HG03066 (cell line): Measurements from ENCODE around the gene BAZ1B.
"Not testable (repeated sequence)": the region's sequence is repeated elsewhere in the genome, so short reads cannot be mapped to it uniquely, and the experiment has no call there.

Experiments
- ATAC-seq: cut with Tn5 transposase; IDR thresholded peaks from one replicate; pipeline ENCODE4 v1.9.1; 2021; ENCODE audit warnings: low read depth; ENCODE audit not compliant: unreplicated experiment

The BAZ1B gene, protein sequence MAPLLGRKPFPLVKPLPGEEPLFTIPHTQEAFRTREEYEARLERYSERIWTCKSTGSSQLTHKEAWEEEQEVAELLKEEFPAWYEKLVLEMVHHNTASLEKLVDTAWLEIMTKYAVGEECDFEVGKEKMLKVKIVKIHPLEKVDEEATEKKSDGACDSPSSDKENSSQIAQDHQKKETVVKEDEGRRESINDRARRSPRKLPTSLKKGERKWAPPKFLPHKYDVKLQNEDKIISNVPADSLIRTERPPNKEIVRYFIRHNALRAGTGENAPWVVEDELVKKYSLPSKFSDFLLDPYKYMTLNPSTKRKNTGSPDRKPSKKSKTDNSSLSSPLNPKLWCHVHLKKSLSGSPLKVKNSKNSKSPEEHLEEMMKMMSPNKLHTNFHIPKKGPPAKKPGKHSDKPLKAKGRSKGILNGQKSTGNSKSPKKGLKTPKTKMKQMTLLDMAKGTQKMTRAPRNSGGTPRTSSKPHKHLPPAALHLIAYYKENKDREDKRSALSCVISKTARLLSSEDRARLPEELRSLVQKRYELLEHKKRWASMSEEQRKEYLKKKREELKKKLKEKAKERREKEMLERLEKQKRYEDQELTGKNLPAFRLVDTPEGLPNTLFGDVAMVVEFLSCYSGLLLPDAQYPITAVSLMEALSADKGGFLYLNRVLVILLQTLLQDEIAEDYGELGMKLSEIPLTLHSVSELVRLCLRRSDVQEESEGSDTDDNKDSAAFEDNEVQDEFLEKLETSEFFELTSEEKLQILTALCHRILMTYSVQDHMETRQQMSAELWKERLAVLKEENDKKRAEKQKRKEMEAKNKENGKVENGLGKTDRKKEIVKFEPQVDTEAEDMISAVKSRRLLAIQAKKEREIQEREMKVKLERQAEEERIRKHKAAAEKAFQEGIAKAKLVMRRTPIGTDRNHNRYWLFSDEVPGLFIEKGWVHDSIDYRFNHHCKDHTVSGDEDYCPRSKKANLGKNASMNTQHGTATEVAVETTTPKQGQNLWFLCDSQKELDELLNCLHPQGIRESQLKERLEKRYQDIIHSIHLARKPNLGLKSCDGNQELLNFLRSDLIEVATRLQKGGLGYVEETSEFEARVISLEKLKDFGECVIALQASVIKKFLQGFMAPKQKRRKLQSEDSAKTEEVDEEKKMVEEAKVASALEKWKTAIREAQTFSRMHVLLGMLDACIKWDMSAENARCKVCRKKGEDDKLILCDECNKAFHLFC (N-terminal part only)

DNA sequence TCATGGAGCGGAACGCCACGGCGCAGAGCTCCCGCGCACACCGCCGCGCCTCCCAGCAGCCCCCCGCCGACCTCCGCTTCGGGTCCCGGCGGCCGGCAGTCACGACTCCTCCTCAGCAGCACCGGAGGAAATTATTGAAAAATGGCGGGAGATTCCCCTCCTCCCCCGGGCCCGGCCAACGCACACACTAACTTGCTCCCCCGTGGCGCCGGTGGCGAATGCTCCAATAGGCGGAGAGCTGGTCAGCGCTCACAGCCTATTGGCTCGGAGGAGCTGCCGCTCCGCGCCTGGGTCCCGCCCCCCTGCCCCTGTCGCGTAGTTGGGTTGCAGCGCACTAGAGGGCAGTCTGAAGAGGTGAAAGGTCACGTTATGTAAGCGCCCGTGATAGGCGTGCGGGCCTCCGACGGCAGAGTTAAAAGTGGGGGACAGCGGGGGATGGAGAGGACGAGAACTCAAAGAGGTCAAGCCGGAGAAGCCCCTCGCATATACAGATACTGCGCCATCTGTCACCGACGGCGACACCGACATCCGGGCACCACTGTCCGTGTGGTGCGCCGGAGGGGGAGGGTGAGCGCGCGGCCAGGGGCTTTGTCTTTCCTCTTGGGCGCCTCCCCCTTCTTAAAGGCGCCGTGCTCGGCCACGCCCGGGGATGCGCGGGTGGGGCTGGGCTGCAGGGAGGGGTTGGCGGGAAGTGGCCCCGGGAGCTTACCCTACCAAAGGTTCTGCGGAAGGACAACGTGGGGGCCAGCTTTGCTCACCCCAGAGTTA, at the start of gene BAZ1B:
TSS of gene BAZ1B (minus strand) at position 189 of the 768 bp plus-strand sequence. CDS start 360 bp downstream, outside the sequence.
- ATAC-seq, result peak; percentile 86

DNA sequence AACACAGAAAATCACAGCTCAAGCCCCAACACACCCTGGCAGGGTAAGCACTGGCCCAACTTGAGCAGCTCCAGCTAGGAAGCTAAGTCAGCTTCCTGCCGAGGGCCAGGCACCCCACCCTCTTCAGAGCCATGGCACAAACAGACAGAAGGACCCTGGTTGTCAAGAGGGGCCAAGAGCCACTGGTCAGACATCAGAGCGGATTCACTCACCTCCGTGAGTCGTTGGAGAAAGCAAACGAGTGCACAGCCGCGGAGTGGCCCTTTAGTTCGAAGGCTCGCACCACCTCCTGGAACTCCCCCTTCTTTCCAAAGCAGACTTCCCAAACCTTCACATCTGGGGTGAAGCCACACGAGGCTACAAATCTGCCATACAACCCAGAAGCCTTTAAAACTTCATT, 48.9 kb upstream of the BAZ1B start:
- ATAC-seq, result no peak

DNA sequence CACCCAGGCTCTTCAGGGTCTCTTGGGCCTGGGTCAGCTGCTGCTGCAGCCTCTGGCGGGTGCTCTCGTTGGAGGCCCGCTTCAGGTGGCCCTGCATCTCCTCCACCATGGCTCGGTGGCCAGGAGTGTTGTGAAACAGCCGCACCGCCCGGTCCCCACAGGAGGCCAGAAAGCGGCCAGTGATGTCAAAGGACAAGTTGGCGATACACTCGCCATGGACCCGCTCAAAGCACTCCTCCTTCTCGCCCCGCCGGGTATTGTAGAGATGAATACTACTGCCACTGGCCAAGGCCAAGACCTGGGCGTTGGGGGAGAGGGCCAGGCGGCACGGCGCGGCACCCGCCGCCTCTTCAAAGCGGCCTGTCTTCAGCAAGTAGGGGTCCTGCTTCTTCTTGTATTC, 48.4 kb upstream of the BAZ1B start:
- no peak for ATAC-seq

DNA sequence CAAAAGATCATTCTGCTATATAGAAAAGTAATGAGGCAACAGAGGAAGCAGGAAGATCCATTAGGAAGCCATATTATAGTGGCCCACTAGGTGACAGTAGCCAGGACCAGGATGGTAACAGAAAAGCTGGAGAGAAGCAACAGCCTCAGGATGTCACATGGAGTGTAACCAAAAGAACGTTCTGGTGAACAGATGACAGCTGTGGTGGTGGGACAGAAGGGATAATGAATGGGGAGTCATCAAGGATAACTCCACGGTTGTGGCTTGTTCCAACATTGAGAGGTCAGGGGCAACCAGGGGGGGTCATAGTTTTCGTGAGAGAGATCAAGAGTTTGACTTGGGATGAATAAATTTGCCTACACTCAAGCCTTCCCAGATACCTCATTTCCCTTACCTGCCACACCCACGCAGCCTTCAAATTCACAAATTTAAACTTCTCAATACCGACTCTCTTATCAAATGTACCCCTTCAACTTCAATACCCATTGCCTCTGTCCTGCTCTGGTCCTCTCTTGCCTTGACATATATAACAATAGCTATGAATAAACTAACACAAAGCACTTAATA, 47.0 kb upstream of the BAZ1B start:
- no peak for ATAC-seq

DNA sequence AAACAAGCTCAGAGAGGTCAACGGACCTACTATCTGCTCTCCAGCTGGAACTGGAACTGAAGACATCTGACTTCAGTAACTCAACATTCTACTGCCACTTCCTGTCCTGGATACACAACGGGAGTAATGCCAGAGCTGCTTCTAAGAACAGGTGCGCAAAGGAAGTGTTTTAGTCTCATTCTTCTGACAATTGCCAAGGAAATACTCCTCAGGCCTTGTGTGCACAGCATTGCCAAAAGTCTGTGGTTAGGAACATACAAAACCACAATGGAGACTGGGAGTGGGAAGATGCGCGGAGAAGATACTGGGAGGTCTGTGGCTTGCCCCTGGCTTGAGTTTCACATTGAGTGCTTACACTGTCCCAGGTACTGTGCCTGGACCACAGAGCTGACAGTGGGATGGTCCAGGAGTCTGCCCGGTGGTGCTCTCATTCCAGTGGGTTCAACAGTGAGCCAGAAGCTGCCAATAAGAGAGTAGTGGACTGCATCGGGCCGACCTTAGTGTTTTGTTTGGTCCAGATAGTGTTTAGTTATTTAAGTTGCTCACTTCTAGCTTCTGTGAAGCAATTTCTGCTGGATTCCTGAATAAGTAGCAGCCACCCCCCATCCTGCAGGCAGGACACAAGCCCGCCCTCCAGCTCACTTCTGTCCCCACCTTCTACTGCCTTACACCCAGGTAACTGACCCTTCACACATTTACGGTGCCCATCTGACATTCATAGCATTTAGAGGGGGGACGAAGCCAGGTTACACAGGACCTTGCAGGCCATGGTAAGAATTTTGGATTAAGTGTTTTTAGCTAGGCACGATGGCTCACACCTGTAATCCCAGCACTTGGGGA, 46.0 kb upstream of the BAZ1B start:
- ATAC-seq, result no peak

DNA sequence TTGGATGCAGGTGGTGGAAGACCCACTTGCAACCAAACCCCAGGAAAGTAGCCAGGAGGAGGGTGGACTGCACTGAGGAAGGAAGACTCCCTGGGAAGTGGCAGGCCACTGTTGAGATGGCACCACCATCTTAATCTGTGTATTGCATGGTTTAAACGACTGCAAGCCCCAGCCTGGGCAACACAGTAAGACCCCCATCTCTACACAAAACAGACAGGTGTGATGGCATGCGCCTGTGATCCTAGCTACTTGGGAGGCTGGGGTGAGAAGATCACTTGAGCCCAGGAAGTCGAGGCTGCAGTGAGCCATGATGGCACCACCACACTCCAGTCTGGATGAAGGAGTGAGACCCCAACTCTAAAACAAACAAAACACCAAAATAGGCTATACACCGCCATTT, 45.0 kb upstream of the BAZ1B start:
- ATAC-seq, result no peak

DNA sequence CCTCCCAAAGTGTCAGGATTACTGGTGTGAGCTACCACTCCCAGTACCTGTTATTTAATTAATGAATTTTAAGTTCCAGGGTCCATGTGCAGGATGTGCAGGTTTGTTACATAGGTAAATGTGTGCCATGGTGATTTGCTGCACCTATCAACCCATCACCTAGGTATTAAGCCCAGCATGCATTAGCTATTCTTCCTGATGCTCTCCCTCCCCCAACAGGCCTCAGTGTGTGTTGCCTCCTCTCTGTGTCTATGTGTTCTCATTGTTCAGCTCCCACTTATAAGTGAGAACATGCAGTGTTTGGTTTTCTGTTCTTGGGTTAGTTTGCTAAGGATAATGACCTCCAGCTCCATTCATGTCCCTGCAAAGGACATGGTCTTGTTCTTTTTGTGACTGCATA, 44.3 kb upstream of the BAZ1B start:
- not testable (repeated sequence) for ATAC-seq

DNA sequence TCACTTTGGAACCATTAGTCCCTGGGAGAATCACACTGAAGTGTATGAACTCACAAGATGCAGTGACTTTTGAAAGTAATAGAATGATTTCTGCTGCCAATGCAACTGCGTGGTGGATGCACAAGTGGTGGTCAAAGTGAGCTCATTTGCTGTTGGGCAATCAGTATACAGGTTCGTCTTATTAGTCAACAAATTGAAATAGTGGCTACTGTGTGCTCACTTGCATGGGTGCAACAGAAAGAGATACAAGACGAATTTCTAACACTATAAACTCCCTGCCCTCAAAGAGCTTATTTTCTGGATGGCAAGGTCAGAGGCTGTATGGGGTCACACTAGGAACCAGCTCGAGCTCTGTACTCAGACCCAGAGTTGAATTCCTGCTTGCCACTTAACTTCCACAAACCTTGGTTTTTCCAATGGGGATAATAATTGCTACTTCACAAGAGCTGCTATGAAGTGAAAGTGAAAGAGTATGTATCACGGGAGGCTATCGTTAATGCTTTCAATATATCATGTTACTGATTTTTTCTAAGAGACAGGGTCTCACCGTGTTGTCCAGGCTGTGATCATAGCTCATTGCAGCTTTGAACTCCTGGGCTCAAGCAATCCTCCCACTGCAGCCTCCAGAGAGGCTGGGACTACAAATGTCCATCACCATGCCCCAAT, 43.7 kb upstream of the BAZ1B start:
- ATAC-seq, result no peak

DNA sequence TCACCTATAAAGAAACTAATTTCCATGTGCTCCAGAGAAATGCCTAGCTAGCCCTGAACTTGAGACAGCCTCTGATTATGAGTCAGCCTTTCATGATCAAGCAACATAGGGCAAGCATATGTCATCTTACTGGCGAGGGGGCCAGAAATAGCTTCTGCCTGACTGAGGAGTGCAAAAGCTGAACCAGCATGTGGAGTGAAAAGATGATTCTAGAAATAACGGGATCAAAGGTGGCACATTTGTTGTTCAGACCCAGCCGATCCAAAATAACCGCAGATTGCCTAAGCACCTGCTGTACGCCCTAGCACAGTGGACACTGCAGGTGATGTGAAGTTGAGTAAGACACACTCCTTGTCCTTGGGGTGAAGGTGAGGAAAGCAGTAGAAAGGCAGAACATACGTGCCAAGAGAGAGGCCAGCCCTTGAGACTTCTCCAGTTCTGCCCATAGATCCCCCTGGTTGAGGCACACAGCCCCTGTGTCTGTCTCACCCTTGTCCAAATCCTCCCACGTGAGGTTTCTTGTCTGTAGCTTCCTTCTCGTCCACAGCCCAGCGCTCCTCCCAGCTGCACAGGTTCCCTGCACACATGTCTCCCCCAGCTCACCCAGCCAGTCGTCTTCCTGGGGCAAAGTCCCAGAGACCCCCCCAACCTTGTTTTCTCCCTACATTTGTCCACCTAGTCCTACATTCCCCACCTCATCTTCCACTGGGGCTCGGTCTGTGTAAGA, 38.2 kb upstream of the BAZ1B start:
- no peak for ATAC-seq

DNA sequence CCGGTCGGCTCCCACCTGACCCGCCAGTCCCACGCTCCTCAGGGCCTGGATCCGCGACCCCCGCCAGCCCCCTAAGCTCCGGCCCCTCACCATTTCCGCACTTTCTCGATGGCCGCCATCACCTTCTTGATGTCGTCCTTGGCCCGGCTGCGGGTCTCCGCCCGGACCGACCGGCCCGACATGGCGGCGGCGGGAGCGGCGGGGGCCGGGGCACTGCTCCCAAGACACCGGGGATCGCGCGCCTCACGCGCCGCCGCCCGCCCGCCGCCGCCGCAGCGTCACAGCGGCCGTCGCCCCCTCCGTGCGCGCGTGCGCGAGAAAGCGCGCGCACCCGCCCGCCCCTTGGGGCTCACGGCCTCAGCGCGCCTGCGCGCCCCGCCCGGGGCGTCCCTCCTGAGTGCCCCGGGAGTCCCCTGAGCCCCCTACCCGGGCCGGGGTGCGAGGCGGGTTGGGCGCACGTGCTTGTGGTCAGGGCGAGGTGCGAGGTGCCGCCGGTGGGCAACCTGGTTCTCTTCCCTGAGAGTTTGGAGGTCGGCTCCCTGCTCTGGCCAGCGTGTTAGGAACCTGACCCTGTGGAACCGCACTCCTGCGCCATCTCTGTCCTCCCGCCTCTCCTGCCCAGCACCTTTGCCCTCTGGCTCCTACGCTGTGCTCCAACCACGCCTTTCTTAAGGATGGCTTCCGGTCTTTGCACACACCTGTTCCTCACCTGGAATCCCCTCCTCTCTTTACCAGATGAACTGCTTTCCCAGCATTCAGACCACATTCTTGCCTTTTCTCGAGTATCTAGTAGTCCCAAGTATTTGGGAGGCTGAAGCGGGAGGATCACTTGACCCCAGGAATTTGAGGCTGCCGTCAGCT, 35.5 kb upstream of the BAZ1B start, which contains the start of gene BCL7B:
TSS of gene BCL7B (minus strand) at position 294 of the 861 bp plus-strand sequence. CDS start at position 182, 112 bp downstream.
- ATAC-seq, result peak; percentile 41

DNA sequence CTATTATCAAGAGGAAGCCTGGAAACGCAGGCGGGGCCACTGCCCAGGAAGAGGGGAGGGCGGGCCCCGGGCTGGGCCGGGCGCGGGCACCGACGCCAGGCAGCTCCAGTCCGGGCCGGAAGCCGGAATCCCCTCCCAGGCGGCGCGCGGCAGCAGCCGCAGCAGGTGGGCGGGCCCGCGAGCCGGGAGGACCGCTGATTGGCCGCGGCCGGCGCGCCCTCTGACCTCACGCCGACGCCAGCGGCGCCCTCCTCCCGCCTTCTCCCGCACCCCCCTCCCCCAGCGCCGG, 35.0 kb upstream of the BAZ1B start:
- ATAC-seq, result peak; percentile 85

DNA sequence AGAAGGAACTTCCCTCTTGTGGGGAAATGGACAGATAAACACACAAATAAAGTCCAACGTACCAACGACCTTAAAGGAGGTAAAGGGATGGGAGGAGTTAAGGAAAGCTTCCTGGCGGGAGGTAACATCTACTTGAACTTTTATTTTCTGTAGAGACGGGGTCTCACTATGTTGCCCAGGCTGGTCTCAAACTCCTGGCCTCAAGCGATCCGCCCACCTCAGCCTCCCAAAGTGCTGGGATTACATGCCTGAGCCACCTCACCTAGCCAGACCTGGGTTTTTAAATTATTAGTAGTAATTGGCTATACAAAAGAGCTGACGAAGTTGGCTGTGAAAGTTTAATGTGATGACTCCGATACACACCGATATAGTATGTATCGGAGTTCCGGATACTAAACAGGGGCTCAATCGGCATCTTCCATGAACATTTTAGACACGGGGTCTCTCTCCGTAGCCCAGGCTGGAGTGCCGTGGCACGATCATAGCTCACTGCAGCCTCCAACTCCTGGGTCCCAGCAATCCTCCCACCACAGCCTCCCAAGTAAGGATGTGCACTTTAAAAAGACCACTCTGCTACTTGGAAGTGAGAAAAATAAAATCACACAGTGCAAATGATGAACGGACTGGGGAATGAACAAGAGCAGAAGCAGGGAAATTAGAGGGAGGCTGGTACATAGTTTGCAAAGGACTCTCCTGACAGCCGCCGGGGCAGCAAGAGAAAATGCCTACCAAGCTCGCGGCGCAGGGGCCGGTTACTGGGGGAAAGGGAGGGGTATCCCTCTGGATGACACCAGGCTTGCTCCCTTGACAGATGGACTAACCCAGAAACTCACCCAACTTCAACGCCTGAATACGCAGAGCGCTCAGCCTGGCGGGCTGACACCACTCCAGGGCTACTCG, 34.4 kb upstream of the BAZ1B start:
- ATAC-seq, result no peak

DNA sequence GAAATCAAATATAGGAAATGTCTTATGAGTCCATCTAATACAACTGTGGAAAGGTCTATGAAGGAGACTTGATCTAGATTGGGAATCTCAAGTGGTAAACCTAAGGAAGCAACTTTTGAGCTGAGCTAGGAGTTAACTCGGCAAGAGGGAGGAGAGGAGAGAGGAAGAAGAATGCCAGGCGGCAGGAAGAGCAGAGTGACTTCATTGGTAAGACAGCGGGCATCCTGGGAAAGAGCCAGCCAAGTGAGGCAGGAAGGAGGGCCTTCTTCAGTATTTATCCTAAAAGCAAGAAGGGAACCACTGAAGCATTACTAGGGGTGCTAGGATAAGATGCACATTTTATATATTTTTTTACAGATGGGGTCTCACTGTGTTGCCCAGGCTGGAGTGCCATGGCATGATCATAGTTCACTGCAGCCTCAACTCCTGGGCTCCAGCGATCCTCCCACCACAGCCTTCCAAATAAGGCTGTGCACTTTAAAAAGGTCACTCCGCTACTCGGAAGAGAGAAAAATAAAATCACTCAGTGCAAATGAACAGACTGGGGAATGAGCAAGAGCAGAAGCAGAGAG, 33.4 kb upstream of the BAZ1B start:
- ATAC-seq, result no peak

DNA sequence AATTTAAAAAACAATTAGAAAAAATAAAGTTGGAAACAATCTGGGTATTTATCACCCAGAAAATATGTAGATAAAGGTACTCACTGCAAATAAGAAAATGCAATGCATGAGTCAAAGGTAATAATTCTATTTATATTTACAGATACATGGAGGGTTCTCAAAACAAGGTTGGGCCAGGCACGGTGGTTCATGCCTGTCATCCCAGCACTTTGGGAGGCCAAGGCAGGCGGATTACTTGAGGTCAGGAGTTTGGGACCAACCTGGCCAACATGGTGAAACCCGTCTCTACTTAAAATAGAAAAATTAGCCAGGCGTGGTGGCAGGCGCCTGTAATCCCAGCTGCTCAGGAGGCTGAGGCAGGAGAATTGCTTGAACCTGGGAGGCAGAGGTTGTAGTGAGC, 28.0 kb upstream of the BAZ1B start:
- not testable (repeated sequence) for ATAC-seq

DNA sequence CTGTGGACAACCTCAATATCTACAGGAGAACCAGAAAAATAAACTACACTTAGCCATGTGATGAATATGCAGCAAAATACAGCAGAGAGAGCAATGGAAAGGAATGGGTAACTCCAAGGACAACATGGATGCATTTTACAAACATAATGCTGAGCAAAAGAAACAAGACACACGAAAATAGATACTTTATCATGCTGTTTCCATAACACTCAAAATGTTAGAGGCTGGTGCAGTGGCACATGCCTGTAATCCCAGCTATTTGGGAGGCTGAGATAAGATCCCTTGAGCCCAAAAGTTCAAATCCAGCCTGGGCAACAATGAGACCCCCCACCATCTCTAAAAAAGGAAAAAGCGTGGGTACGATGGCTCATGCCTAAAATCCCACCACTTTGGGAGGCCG, 27.1 kb upstream of the BAZ1B start:
- ATAC-seq, result no peak

DNA sequence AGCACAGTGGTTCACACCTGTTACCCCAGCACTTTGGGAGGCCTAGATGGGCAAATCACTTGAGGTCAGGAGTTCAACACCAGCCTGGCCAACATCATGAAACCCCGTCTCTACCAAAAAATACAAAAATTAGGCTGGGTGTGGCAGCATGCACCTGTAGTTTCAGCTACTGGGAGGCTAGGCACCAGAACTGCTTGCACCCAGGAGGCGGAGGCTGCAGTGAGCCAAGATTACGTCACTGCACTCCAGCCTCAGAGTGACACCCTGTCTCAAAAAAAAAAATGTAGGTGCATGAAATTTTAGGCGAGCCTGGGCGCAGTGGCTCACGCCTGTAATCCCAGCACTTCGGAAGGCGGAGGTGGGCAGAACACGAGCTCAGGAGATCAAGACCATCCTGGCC, 25.7 kb upstream of the BAZ1B start:
- ATAC-seq, result no peak
